GOT3 (cell line): ENCODE measurements around the gene HK1.
"Not testable (repeated sequence)": the region's sequence is repeated elsewhere in the genome, so short reads cannot be mapped to it uniquely, and the experiment has no call there.

Source experiments
- DNase-seq: peaks from one replicate; lab custom pipeline; 2025; ENCODE audit warnings: mixed read lengths; lab: John Stamatoyannopoulos, UW

The HK1 gene

GRCh38 chr10:69450395-69450794 lies 172.1 kb downstream of the HK1 start:
- DNase-seq, result not testable (repeated sequence)

DNA sequence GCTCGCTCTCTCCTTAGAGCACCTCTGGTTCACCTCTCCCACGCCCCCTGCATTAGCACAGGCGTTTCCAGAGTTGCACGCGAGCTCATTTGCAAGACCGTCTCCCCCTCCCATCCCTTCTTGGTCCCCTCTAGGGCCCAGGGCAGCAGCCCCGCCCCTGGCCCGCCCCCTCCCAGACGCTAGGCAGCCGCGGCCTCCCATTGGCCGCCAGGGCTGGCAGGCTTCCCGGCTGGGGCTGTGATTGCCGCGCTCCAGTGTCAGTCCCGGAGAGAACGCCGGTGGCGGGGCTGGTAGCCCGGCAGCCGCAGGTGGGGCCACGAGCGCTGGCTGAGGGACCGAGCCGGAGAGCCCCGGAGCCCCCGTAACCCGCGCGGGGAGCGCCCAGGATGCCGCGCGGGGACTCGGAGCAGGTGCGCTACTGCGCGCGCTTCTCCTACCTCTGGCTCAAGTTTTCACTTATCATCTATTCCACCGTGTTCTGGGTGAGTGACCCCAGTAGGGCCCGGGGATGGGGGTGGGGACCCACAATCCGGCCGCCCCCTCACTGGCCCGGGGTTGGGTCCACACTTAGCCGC lies 173.0 kb downstream of the HK1 start, which contains the start of gene TSPAN15:
TSPAN15 (plus strand) TSS at position 257 of the 575 bp plus-strand sequence; CDS start at position 387, 130 bp downstream.
- DNase-seq, result no peak
